MG63 (cell line): Measurements from ENCODE around the gene PRSS57. TPM values are rescaled to one million over a fixed set of nuclear protein-coding genes. Genes with fewer than 3 reads are reported as not detected.

ENCODE experiments used
- DNase-seq: peaks from one replicate; pipeline ENCODE4 v3.0.0-alpha.2; 2020
- H3K27me3 ChIP-seq: fragments of 250-450 bp; sonication (Bioruptor Pico); 2 replicates; pipeline ENCODE4 v1.5.1; 2020; ENCODE audit warnings: mild to moderate bottlenecking, moderate library complexity
- H3K36me3 ChIP-seq: fragments of 250-450 bp; sonication (Bioruptor Pico); 2 replicates; pipeline ENCODE4 v1.5.1; 2020; ENCODE audit warnings: mild to moderate bottlenecking, moderate library complexity
- H3K4me3 ChIP-seq: fragments of 250-450 bp; sonication (Bioruptor Pico); 2 replicates; pipeline ENCODE4 v1.5.1; 2020; ENCODE audit warnings: mild to moderate bottlenecking, moderate library complexity
- H3K9me3 ChIP-seq: fragments of 250-450 bp; sonication (Bioruptor Pico); 2 replicates; pipeline ENCODE4 v1.5.1; 2020; ENCODE audit warnings: mild to moderate bottlenecking, moderate library complexity
- total RNA-seq: library from RNA; depleted of rRNA; stranded (reverse); fragments of >200 nt; shearing (Covaris generic); gene quantifications from 2 replicates; pipeline ENCODE4 v1.2.3, GENCODE V29; 2014; ENCODE audit warnings: low replicate concordance

The PRSS57 gene
- total RNA-seq, 1 experiment from 2014 or later: not detected

GRCh38 chr19:651991-652390 is 43.3 kb downstream of the PRSS57 start:
- no peaks in the 10 kb centered on the region for H3K9me3 ChIP-seq
- no peak overlapping the region for H3K4me3 ChIP-seq
- no peaks in the 10 kb centered on the region for H3K27me3 ChIP-seq
- peaks cover 3% of the 10 kb centered on the region for H3K36me3 ChIP-seq
- no peak for DNase-seq

DNA sequence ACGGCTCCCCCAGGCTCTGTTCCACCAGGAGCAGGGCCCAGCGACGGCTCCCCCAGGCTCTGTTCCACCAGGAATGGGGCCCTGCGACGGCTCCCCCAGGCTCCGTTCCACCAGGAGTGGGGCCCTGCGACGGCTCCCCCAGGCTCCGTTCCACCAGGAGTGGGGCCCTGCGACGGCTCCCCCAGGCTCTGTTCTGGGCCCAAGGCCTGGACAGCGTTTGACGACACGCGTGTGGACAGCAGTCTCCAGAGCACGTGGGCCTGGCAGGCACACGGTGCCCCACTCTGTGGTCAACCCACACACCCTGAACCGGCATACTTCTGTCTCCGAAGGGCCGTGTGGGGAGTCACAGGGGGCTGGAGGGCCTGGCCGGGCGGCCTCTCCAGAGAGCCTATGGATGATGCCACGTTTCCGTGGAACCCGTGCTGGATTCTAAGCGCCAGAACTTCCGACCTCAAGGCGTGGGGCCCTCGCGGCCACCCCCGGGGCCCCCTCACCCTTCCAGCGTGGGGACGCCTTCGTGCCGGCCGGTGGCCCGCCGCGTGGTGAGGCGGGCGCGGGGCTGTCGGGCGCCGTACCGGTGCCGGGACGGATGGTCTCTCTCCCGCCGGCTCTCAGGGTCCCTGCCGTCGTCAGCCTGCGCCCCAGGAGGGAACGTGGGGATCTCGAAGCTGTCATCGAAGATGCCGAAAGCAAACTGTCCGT is 44.0 kb downstream of the PRSS57 start:
- DNase-seq: no peak
- no peak overlapping the region for H3K4me3 ChIP-seq
- H3K27me3 ChIP-seq: no peaks in the 10 kb centered on the region
- H3K9me3 ChIP-seq: no peaks in the 10 kb centered on the region
- peaks cover 3% of the 10 kb centered on the region for H3K36me3 ChIP-seq

- H3K4me3 ChIP-seq: no peak overlapping the region
- DNase-seq: no peak
- H3K9me3 ChIP-seq: no peaks in the 10 kb centered on the region
- peaks cover 3% of the 10 kb centered on the region for H3K36me3 ChIP-seq
- H3K27me3 ChIP-seq: no peaks in the 10 kb centered on the region
Measured at GRCh38 chr19:650121-650520, 45.1 kb downstream of the PRSS57 start.

GRCh38 chr19:648904-649801 is 46.1 kb downstream of the PRSS57 start:
- DNase-seq: no peak
- H3K9me3 ChIP-seq: no peaks in the 10 kb centered on the region
- H3K36me3 ChIP-seq: peaks cover 3% of the 10 kb centered on the region; the same call in 1 of the 2 replicates
- no peaks in the 10 kb centered on the region for H3K27me3 ChIP-seq
- no peak overlapping the region for H3K4me3 ChIP-seq

DNA sequence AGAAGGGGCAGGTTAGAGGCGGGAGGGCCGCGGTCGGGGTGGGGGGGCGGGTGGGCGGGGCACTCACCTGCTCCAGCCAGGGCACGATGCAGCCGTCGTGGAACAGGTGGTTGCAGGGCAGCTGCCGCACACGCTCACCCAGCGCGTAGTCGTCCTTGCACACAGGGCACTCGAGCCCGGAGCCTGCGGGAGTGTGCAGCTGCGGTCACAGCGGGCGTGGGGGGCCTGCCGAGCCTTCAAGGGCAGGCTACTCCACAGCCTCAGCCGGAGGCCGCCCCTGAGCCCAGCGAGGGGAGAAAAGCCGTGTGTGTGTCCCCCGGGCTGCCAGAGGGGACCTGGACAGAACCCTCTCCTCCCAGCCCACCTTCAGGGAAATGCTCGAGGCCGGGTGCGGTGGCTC is 46.9 kb downstream of the PRSS57 start:
- Histone ChIP-seq H3K27me3 (no peaks in the 10 kb centered on the region), H3K4me3 (no peak overlapping the region), H3K36me3 (no peaks in the 10 kb centered on the region), H3K9me3 (no peaks in the 10 kb centered on the region)
- DNase-seq: no peak

DNA sequence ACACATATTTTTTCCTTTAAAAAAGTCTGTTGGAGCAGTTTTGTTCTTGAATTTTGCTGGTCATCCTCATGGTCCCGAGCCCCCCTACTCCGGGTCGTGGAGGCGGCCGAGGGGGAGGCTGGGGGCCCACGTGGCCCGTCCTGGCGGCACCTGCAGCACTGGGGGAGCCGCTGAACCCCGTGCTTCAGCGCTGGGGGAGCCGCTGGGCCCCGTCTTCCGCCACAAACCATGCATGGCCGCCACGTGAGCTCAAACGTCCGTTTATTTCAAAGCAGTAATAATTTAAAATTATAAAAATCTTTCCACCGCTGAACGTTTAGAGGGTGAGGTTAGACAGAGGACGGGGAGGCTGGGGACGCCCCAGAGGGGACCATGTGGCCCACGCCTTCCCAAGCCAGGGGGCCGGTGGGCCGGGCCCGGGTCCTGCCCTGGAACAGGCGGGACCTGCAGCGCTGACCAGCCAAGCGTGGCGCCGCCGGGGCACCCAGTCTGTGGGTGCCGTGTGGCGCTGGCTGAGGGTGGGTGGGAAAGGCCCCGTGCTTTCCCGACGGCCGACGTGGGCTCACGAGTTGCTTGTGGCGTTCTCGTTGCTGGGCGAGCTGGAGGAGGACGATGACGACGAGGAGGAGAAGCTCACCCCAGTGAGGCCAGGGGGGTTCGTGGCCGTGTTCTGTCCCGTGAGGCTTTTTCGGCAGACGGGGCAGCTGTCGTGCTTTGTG is 47.5 kb downstream of the PRSS57 start:
- Histone ChIP-seq H3K36me3 (no peaks in the 10 kb centered on the region), H3K4me3 (no peak overlapping the region), H3K9me3 (no peaks in the 10 kb centered on the region), H3K27me3 (no peaks in the 10 kb centered on the region)
- DNase-seq: no peak

DNA sequence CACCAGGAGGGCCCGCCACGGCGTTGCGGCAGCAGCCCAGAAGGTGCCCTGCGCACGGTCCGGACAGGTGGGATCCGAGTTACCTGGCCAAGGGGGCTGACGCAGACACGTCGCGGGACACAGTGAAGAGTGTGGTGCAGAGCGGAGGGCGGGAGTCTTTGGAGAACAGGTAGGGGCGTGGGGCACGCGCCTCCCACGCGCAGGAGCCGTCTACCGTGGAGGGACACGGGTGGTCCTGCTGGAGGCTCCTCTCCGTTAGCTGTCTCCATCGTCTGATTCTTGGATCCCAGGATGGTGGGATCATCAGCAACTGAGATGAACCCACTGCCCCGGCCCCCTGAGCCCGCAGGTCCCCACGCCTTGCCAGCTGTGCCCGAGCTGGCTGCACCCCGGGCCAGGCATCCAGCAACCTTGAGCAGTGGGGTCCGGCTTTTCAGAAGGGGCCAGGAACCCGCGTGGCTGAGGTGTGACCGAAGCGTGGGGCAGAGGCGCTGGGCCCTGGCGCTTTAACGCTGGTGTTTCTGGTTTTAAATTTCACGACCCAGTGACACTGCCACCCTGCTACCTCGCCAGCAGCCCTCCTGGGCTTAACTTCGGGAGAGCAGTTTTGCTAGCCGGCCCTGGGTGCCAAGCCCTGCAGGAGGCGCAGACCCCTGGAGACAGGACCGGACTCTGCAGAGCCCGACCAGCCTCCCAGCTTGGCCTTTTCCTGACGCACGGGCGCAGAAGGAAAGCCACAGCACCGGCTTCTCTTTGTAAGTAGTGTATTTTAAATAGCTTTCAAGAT is 48.3 kb downstream of the PRSS57 start:
- H3K36me3 ChIP-seq: no peaks in the 10 kb centered on the region
- H3K9me3 ChIP-seq: no peaks in the 10 kb centered on the region
- H3K4me3 ChIP-seq: no peak overlapping the region
- no peaks in the 10 kb centered on the region for H3K27me3 ChIP-seq
- DNase-seq: no peak

GRCh38 chr19:645912-646778 is 49.1 kb downstream of the PRSS57 start:
- Histone ChIP-seq H3K4me3 (no peak overlapping the region), H3K27me3 (no peaks in the 10 kb centered on the region), H3K36me3 (no peaks in the 10 kb centered on the region), H3K9me3 (no peaks in the 10 kb centered on the region)
- no peak for DNase-seq

- no peaks in the 10 kb centered on the region for H3K36me3 ChIP-seq
- DNase-seq: no peak
- no peaks in the 10 kb centered on the region for H3K27me3 ChIP-seq
- no peaks in the 10 kb centered on the region for H3K9me3 ChIP-seq
- H3K4me3 ChIP-seq: no peak overlapping the region
Measured at GRCh38 chr19:644789-645188, 50.5 kb downstream of the PRSS57 start.

- DNase-seq: no peak
- Histone ChIP-seq H3K4me3 (no peak overlapping the region), H3K27me3 (no peaks in the 10 kb centered on the region), H3K36me3 (no peaks in the 10 kb centered on the region), H3K9me3 (no peaks in the 10 kb centered on the region)
Measured at GRCh38 chr19:644363-644762, 50.9 kb downstream of the PRSS57 start.

DNA sequence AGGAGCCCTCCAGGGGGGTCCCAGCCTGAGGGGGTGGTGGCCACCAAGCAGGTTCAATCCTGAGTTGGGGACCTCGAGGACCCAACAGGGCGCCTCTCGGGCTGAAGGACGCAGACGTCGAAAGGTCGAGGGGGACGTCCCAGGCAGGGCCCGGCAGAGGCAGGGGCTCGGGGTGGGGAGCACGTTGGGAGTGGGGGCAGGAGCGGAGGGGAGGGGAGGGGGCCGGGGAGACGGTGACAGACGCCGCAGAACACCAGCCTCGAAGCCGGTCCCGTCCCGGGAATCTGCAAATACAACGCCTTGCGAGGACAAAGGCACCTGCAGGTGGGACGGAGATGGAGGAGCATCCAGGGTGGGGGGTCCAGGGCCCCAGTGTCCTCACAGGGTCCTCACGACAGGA is 51.5 kb downstream of the PRSS57 start:
- no peaks in the 10 kb centered on the region for H3K27me3 ChIP-seq
- no peaks in the 10 kb centered on the region for H3K9me3 ChIP-seq
- H3K36me3 ChIP-seq: no peaks in the 10 kb centered on the region
- DNase-seq: no peak
- no peak overlapping the region for H3K4me3 ChIP-seq

GRCh38 chr19:642767-643727 is 52.2 kb downstream of the PRSS57 start:
- no peak for DNase-seq
- no peaks in the 10 kb centered on the region for H3K9me3 ChIP-seq
- H3K4me3 ChIP-seq: no peak overlapping the region
- H3K36me3 ChIP-seq: no peaks in the 10 kb centered on the region
- no peaks in the 10 kb centered on the region for H3K27me3 ChIP-seq

DNA sequence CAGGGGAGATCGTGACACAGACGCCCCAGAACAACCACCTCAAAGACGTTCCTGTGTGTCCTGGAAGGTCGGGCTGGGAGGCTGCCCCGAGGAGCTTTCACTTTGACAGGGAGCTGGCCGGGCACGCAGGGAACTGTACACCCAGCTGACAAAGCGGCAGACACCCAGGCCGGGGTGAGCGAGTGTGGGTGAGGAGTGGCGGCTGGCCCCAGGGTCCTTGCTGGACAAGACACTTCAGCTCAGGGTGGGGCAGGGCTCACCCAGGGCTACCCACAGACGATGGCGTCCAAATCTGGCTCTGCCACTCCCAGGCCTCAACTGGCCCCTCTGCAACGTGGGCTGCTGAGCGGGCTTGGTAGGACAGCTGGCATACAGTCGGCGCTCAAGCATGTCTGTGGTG is 53.5 kb downstream of the PRSS57 start:
- Histone ChIP-seq H3K9me3 (no peaks in the 10 kb centered on the region), H3K27me3 (no peaks in the 10 kb centered on the region), H3K36me3 (no peaks in the 10 kb centered on the region), H3K4me3 (no peak overlapping the region)
- no peak for DNase-seq

DNA sequence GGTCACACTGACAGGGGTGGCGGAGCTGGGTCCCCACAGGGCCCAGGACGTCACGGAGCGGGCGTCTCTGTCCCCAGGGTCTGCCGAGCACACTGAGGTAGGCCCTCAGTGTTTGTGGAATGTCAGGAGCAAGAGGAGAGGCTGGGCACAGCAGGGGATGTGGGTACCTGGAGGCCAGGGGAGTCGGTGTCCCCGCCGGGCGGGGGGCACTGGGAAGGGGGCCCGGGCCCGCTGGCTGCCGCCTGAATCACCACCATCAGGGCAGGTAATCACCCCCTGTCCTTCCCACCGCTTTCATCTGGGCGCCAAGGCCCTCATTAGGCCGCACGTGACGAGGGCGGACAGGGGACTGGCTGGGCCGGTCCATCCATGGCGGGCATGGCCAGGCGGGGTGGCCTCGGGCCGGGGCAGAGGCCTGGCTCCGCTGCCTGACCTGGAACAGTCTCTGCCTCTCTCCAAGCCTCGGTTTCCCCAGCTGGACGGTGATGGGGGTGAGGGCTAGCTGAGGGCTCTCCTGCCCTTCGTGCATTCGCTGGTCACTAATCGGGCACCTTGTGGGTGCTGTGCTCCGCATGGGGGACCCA is 54.6 kb downstream of the PRSS57 start:
- no peak overlapping the region for H3K4me3 ChIP-seq

More for the DNA sequence above, 54.6 kb downstream of the PRSS57 start:
- DNase-seq: no peak
- H3K27me3 ChIP-seq: no peaks in the 10 kb centered on the region
- H3K36me3 ChIP-seq: no peaks in the 10 kb centered on the region
- no peaks in the 10 kb centered on the region for H3K9me3 ChIP-seq
